MCF 10A (cell line): ENCODE data around the gene RALGPS1. TPM values are rescaled to one million over a fixed set of nuclear protein-coding genes. Genes with fewer than 3 reads are reported as not detected.

Experiments
- BruUV-seq: library from RNA; stranded (reverse); fragments of 400-500 nt; replicated peaks from 2 replicates; lab custom pipeline; 2021; lab: Mats Ljungman, UMichigan
- CTCF ChIA-PET: fragments of 300-600 bp; sonication (Branson Sonifier 250); formaldehyde crosslinking; extraction: SDS; loops from one replicate; lab custom pipeline; 2021; ENCODE audit warnings: antibody characterized with exemption, inconsistent platforms; lab: Yijun Ruan, JAX
- POLR2A ChIA-PET: fragments of 300-600, 350-650 bp; sonication (Branson Sonifier 250); formaldehyde crosslinking; extraction: SDS; loops from one replicate; lab custom pipeline; 2020; ENCODE audit warnings: antibody characterized with exemption, inconsistent platforms; lab: Yijun Ruan, JAX
- DNase-seq: peaks from one replicate; pipeline ENCODE4 v3.0.0-alpha.2; 2018; ENCODE audit not compliant: unreplicated experiment
- H3K27ac Mint-ChIP-seq: one replicate; pipeline ENCODE4 v1.8.0; 2022; ENCODE audit warnings: mild to moderate bottlenecking, low read depth, mixed read lengths; ENCODE audit not compliant: unreplicated experiment
- H3K27me3 Mint-ChIP-seq: one replicate; pipeline ENCODE4 v1.8.0; 2022; ENCODE audit warnings: mixed read lengths; ENCODE audit not compliant: insufficient read depth, unreplicated experiment
- H3K36me3 Mint-ChIP-seq: one replicate; pipeline ENCODE4 v1.8.0; 2022; ENCODE audit warnings: mild to moderate bottlenecking, moderate library complexity, mixed read lengths; ENCODE audit not compliant: insufficient read depth, unreplicated experiment
- H3K4me1 Mint-ChIP-seq: one replicate; pipeline ENCODE4 v1.8.0; 2022; ENCODE audit warnings: mixed read lengths; ENCODE audit not compliant: insufficient read depth, unreplicated experiment
- H3K4me3 Mint-ChIP-seq: one replicate; pipeline ENCODE4 v1.8.0; 2022; ENCODE audit warnings: mild to moderate bottlenecking, moderate library complexity, mixed read lengths; ENCODE audit not compliant: unreplicated experiment
- H3K9me3 Mint-ChIP-seq: one replicate; pipeline ENCODE4 v1.8.0; 2022; ENCODE audit warnings: mixed read lengths; ENCODE audit not compliant: unreplicated experiment
- intact Hi-C: fragments of 100-400 bp; cut with micrococcal nuclease; formaldehyde crosslinking; loops from 2 replicates; pipeline ENCODE4 v1.14.1; 2022
- total RNA-seq: library from RNA; stranded (reverse); gene quantifications from 2 replicates; pipeline ENCODE4 v1.2.3, GENCODE V29; 2022
- TF ChIP-seq, protein P1 (sequence below): fragments of 200-600 bp; IDR thresholded peaks from one replicate; pipeline ENCODE4 v1.8.0; 2022; ENCODE audit warnings: antibody characterized with exemption, mild to moderate bottlenecking; ENCODE audit not compliant: unreplicated experiment

RALGPS1 gene
- total RNA-seq, 1 experiment from 2014 or later, result 2.4 TPM

- Mint-ChIP-seq H3K4me1 (peaks cover 7% of the 10 kb centered on the region), H3K27me3 (no peaks in the 10 kb centered on the region), H3K27ac (no peak overlapping the region), H3K9me3 (no peaks in the 10 kb centered on the region), H3K4me3 (no peak overlapping the region), H3K36me3 (peaks cover 5% of the 10 kb centered on the region)
- CTCF ChIA-PET, result interaction anchor here (0.7 to 1.2 kb wide), 3 partner anchors 52 to 237 kb away, joined by 3 to 5 read pairs (median 5); no protein-coding TSS in a partner anchor
- no peak for DNase-seq
- no TSS peak for BruUV-seq
- intact Hi-C loops, result no loop called here
- POLR2A ChIA-PET, result no interaction called here
- TF ChIP-seq, protein P1, sequence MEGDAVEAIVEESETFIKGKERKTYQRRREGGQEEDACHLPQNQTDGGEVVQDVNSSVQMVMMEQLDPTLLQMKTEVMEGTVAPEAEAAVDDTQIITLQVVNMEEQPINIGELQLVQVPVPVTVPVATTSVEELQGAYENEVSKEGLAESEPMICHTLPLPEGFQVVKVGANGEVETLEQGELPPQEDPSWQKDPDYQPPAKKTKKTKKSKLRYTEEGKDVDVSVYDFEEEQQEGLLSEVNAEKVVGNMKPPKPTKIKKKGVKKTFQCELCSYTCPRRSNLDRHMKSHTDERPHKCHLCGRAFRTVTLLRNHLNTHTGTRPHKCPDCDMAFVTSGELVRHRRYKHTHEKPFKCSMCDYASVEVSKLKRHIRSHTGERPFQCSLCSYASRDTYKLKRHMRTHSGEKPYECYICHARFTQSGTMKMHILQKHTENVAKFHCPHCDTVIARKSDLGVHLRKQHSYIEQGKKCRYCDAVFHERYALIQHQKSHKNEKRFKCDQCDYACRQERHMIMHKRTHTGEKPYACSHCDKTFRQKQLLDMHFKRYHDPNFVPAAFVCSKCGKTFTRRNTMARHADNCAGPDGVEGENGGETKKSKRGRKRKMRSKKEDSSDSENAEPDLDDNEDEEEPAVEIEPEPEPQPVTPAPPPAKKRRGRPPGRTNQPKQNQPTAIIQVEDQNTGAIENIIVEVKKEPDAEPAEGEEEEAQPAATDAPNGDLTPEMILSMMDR, result no peak
Measured at GRCh38 chr9:127178686-127179632, 264.4 kb downstream of the RALGPS1 start.

GRCh38 chr9:127179633-127180441, 265.3 kb downstream of the RALGPS1 start:
- CTCF ChIA-PET, result interaction anchor here (0.7 to 1.2 kb wide), 2 partner anchors 53 to 214 kb away, joined by 3 to 5 read pairs; no protein-coding TSS in a partner anchor

GRCh38 chr9:127180457-127181314, 266.1 kb downstream of the RALGPS1 start:
- Mint-ChIP-seq H3K9me3 (no peaks in the 10 kb centered on the region), H3K27me3 (peaks cover 12% of the 10 kb centered on the region), H3K27ac (no peak overlapping the region), H3K36me3 (peaks cover 5% of the 10 kb centered on the region), H3K4me1 (peaks cover 7% of the 10 kb centered on the region), H3K4me3 (no peak overlapping the region)
- intact Hi-C loops, result no loop called here
- no peak for DNase-seq
- BruUV-seq, result no TSS peak
- TF ChIP-seq, protein P1, result no peak
- ChIA-PET POLR2A (no interaction called here), CTCF (interaction anchor here (1.2 kb wide), 1 partner anchor 215 kb away, joined by 5 read pairs; no protein-coding TSS in a partner anchor)

More at GRCh38 chr9:127179633-127180441, 265.3 kb downstream of the RALGPS1 start:
- Mint-ChIP-seq H3K9me3 (no peaks in the 10 kb centered on the region), H3K4me1 (peaks cover 7% of the 10 kb centered on the region), H3K27me3 (peaks cover 4% of the 10 kb centered on the region), H3K4me3 (no peak overlapping the region), H3K36me3 (peaks cover 5% of the 10 kb centered on the region), H3K27ac (no peak overlapping the region)
- TF ChIP-seq, protein P1, result no peak
- BruUV-seq, result no TSS peak
- intact Hi-C loops, result no loop called here
- no peak for DNase-seq
- POLR2A ChIA-PET, result no interaction called here
